OCI-LY1 (cell line): Measurements from ENCODE around the gene S100PBP.

Source experiments
- CTCF ChIP-seq: fragments of 200-600 bp; sonication (generic), shearing (Covaris generic); IDR thresholded peaks from 2 replicates; pipeline ENCODE4 v1.5.1; 2017; ENCODE audit warnings: mild to moderate bottlenecking, antibody characterized with exemption, low read length, moderate library complexity, mixed read lengths
- EZH2 ChIP-seq: fragments of 200-600 bp; sonication (generic), shearing (Covaris generic); IDR thresholded peaks from 2 replicates; pipeline ENCODE4 v1.8.0; 2017; ENCODE audit warnings: borderline replicate concordance, mixed run types, mild to moderate bottlenecking, antibody characterized with exemption, low read length, moderate library complexity, mixed read lengths

- no peak for TF ChIP-seq EZH2
- no peak for TF ChIP-seq CTCF
These were observed 35.4 kb upstream of the S100PBP start for GRCh38 chr1:32782086-32782485.
